ENCODE results near the gene RNF38.
"Not testable (repeated sequence)": the region's sequence is repeated elsewhere in the genome, so short reads cannot be mapped to it uniquely, and the experiment has no call there.

RNF38 gene

DNA sequence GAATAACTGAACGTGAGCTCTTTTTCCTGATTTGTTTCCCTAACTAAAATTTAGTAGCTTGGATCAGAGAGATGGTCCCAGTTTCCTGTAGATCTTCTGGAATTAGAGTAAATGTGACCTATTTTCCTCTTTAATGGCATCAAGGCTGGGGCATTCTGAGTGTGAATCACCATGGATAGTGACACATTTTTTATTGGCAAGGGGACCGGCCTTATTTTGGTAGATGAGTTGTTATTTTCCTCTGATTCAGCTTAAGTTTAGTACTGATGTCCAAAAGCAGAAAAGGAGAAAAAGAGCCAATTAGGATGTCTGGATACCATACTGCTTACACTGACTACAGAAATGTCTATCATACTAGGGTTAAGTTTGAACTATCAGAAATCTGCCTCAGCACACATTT, 68.1 kb downstream of the RNF38 start:
- TF ChIP-seq, protein P1, sequence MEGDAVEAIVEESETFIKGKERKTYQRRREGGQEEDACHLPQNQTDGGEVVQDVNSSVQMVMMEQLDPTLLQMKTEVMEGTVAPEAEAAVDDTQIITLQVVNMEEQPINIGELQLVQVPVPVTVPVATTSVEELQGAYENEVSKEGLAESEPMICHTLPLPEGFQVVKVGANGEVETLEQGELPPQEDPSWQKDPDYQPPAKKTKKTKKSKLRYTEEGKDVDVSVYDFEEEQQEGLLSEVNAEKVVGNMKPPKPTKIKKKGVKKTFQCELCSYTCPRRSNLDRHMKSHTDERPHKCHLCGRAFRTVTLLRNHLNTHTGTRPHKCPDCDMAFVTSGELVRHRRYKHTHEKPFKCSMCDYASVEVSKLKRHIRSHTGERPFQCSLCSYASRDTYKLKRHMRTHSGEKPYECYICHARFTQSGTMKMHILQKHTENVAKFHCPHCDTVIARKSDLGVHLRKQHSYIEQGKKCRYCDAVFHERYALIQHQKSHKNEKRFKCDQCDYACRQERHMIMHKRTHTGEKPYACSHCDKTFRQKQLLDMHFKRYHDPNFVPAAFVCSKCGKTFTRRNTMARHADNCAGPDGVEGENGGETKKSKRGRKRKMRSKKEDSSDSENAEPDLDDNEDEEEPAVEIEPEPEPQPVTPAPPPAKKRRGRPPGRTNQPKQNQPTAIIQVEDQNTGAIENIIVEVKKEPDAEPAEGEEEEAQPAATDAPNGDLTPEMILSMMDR (IDR thresholded peaks at IDR 0.05; ENCODE audit: insufficient read depth, low read length, missing control alignments): no peak
- ChIA-PET CTCF (interaction anchor here (0.6 to 9.2 kb wide), 6 partner anchors 9 to 142 kb away, joined by 3 to 276 read pairs (median 44); no protein-coding TSS in a partner anchor), POLR2A (no interaction called here)
- no peak for DNase-seq (ENCODE audit: low read depth, low spot score)
- no peak overlapping the region for H3K4me3 ChIP-seq (ENCODE audit: low read depth, low read length)

DNA sequence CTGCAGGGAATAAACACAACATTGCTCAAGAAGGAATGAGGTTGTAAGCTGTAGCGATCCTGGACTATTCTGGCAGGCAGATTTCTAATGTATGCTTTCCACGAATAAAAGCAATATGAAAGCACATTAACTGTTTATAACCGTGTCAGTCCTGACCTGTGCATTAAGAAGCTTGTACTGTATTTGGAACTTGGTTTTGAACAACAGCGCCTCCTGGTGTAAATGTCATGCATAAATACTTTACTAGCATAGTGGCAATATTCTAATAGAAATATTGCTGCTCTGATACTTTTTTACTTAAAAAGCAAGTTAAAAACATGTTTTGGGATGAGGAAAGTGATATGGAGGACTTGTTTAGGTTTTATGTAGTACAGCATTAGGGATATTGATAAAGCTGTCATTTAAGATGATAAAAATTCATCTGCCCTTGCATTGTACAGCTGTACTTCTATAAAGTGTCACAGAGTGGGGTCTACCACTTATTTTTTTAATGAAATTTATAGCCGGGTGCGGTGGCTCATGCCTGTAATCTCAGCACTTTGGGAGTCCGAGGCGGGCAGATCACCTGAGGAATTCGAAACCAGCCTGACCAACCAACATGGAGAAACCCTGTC, 71.2 kb downstream of the RNF38 start:
- no peak overlapping the region for H3K4me3 ChIP-seq (ENCODE audit: low read depth, low read length)
- TF ChIP-seq, protein P1 (IDR thresholded peaks at IDR 0.05; ENCODE audit: insufficient read depth, low read length, missing control alignments): peak; percentile 49
- DNase-seq (ENCODE audit: low read depth, low spot score): peak; percentile 31
- POLR2A ChIA-PET: interaction anchor here (1.7 kb wide), 1 partner anchor 71 kb away, joined by 4 read pairs; the partner anchor contains the start of gene GNE
- CTCF ChIA-PET: interaction anchor here (0.6 to 9.2 kb wide), 44 partner anchors 11 to 540 kb away, joined by 3 to 276 read pairs (median 5); partner anchors contain the start of genes CLTA, GNE and NPR2

GRCh38 chr9:36325081-36325828, 74.8 kb downstream of the RNF38 start:
- H3K4me3 ChIP-seq (ENCODE audit: low read depth, low read length): no peak overlapping the region
- ChIA-PET POLR2A (no interaction called here), CTCF (interaction anchor here (9.2 kb wide), 1 partner anchor 75 kb away, joined by 276 read pairs; no protein-coding TSS in a partner anchor)
- DNase-seq (ENCODE audit: low read depth, low spot score): no peak
- TF ChIP-seq, protein P1 (IDR thresholded peaks at IDR 0.05; ENCODE audit: insufficient read depth, low read length, missing control alignments): no peak

GRCh38 chr9:36323926-36324325, 76.1 kb downstream of the RNF38 start:
- ChIA-PET CTCF (interaction anchor here (9.2 kb wide), 1 partner anchor 73 kb away, joined by 276 read pairs; no protein-coding TSS in a partner anchor), POLR2A (no interaction called here)
- no peak overlapping the region for H3K4me3 ChIP-seq (ENCODE audit: low read depth, low read length)
- no peak for DNase-seq (ENCODE audit: low read depth, low spot score)
- TF ChIP-seq, protein P1 (IDR thresholded peaks at IDR 0.05; ENCODE audit: insufficient read depth, low read length, missing control alignments): no peak

DNA sequence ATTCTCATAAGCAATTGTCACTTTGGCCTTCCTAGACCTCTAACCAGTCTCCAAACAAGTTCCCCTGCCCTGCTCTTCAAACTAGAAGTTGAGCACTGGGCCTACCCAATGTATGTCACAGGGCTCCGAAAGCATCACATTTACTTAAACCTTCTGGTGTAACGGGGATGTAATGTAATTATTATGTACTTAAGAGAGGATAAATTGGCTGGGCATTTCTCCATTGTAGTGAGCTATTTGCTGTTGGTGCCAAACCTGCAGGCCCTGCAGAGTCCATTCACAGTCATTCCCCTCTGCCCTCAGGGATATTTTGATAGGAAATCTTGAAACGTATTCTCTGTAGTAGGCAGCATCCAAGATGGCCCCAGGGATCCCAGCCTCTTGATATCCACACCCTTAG, 77.6 kb downstream of the RNF38 start:
- TF ChIP-seq, protein P1 (IDR thresholded peaks at IDR 0.05; ENCODE audit: insufficient read depth, low read length, missing control alignments): no peak
- no peak overlapping the region for H3K4me3 ChIP-seq (ENCODE audit: low read depth, low read length)
- ChIA-PET CTCF (interaction anchor here (1.0 kb wide), 1 partner anchor 75 kb away, joined by 3 read pairs; no protein-coding TSS in a partner anchor), POLR2A (no interaction called here)
- no peak for DNase-seq (ENCODE audit: low read depth, low spot score)

DNA sequence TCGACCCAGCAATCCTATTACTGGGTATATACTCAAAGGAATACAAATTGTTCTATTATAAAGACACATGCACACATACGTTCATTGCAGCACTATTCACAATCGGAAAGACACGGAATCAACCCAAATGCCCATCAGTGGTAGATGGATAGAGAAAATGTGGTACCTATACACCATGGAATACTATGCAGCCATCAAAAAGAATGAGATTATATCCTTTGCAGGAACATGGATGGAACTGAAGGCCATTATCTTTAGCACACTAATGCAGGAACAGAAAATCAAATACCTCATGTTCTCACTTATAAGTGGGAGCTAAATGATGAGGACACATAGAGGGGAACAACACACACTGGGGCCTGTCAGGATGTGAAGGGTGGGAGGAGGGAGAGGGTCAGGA, 78.2 kb downstream of the RNF38 start:
- POLR2A ChIA-PET; H3K4me3 ChIP-seq (ENCODE audit: low read depth, low read length); DNase-seq (ENCODE audit: low read depth, low spot score): not testable (repeated sequence)
- CTCF ChIA-PET: interaction anchor here (1.0 to 8.2 kb wide), 2 partner anchors 8 to 74 kb away, joined by 3 to 82 read pairs; no protein-coding TSS in a partner anchor

All from AG04449 (cell line).